SK-N-SH treated with all-trans-retinoic acid at 6 μM for 48 hours (cell line): ENCODE results near the gene ASCC1.
A peak's percentile ranks its signal among the peaks of the same experiment; 100 is the strongest.

ENCODE experiments used
- ATAC-seq: fragments of 200-7000 bp; cut with Tn5 transposase; 3 replicates; pipeline ENCODE4 v1.9.1; 2020; ENCODE audit warnings: mild to moderate bottlenecking, moderate library complexity
- ARNTL ChIP-seq: fragments of 450-650 bp; formaldehyde crosslinking; IDR thresholded peaks from 2 replicates; pipeline ENCODE4 v1.5.0; 2020; ENCODE audit warnings: low read depth, mild to moderate bottlenecking, moderate library complexity, borderline replicate concordance
- CREB5 ChIP-seq: fragments of 250-450 bp; sonication (Bioruptor Pico); IDR thresholded peaks from 2 replicates; pipeline ENCODE4 v1.5.1; 2020; ENCODE audit warnings: low read depth, mild to moderate bottlenecking, moderate library complexity
- CSDC2 ChIP-seq: fragments of 250-450 bp; sonication (Bioruptor Pico); IDR thresholded peaks from 2 replicates; pipeline ENCODE4 v1.5.0; 2020; ENCODE audit warnings: mild to moderate bottlenecking, moderate library complexity
- GLIS3 ChIP-seq: fragments of 250-450 bp; sonication (Bioruptor Pico); IDR thresholded peaks from 2 replicates; pipeline ENCODE4 v1.5.0; 2020; ENCODE audit warnings: mild to moderate bottlenecking, moderate library complexity
- ISL1 ChIP-seq: fragments of 250-450 bp; sonication (Bioruptor Pico); IDR thresholded peaks from 2 replicates; pipeline ENCODE4 v2.1.2; 2022; ENCODE audit warnings: mild to moderate bottlenecking, moderate library complexity
- OSR1 ChIP-seq: fragments of 250-450 bp; sonication (Bioruptor Pico); IDR thresholded peaks from 2 replicates; pipeline ENCODE4 v1.8.0; 2022; ENCODE audit warnings: moderate library complexity, mild to moderate bottlenecking, inconsistent platforms
- PATZ1 ChIP-seq: fragments of 250-450 bp; sonication (Bioruptor Pico); IDR thresholded peaks from 2 replicates; pipeline ENCODE4 v1.8.0; 2020; ENCODE audit warnings: mild to moderate bottlenecking, moderate library complexity, borderline replicate concordance
- POU6F1 ChIP-seq: fragments of 250-450 bp; sonication (Bioruptor Pico); IDR thresholded peaks from 2 replicates; pipeline ENCODE4 v1.8.0; 2021; ENCODE audit warnings: low read depth, mild to moderate bottlenecking, moderate library complexity, borderline replicate concordance
- SNAI2 ChIP-seq: fragments of 250-450 bp; sonication (Bioruptor Pico); IDR thresholded peaks from 2 replicates; pipeline ENCODE4 v1.5.0; 2020; ENCODE audit warnings: mild to moderate bottlenecking, moderate library complexity
- TCF4 ChIP-seq: fragments of 250-450 bp; sonication (Bioruptor Pico); IDR thresholded peaks from 2 replicates; pipeline ENCODE4 v1.8.0; 2021; ENCODE audit warnings: mild to moderate bottlenecking, moderate library complexity, borderline replicate concordance
- TOX ChIP-seq: fragments of 250-450 bp; sonication (Bioruptor Pico); IDR thresholded peaks from 2 replicates; pipeline ENCODE4 v1.8.0; 2021; ENCODE audit warnings: mild to moderate bottlenecking, moderate library complexity, borderline replicate concordance
- TSHZ2 ChIP-seq: fragments of 250-450 bp; sonication (Bioruptor Pico); IDR thresholded peaks from 2 replicates; pipeline ENCODE4 v1.5.0; 2020; ENCODE audit warnings: mild to moderate bottlenecking, moderate library complexity
- ZC3H10 ChIP-seq: fragments of 250-450 bp; sonication (Bioruptor Pico); IDR thresholded peaks from 2 replicates; pipeline ENCODE4 v1.5.1; 2021; ENCODE audit warnings: mild to moderate bottlenecking, moderate library complexity
- ZFP3 ChIP-seq: fragments of 250-450 bp; sonication (Bioruptor Pico); IDR thresholded peaks from 2 replicates; pipeline ENCODE4 v1.5.0; 2020; ENCODE audit warnings: mild to moderate bottlenecking, moderate library complexity
- ZFP30 ChIP-seq: fragments of 450-650 bp; formaldehyde crosslinking; IDR thresholded peaks from 2 replicates; pipeline ENCODE4 v1.5.0; 2022; ENCODE audit warnings: mild to moderate bottlenecking, moderate library complexity
- ZNF565 ChIP-seq: fragments of 450-650 bp; formaldehyde crosslinking; conservative IDR thresholded peaks from 2 replicates; pipeline ENCODE4 v1.5.0; 2020; ENCODE audit warnings: low read depth, mild to moderate bottlenecking, moderate library complexity
- ZNF70 ChIP-seq: fragments of 450-650 bp; formaldehyde crosslinking; IDR thresholded peaks from 2 replicates; pipeline ENCODE4 v1.5.0; 2020; ENCODE audit warnings: mild to moderate bottlenecking, moderate library complexity
- ZNF8 ChIP-seq: fragments of 450-650 bp; formaldehyde crosslinking; IDR thresholded peaks from 2 replicates; pipeline ENCODE4 v1.5.0; 2020; ENCODE audit warnings: mild to moderate bottlenecking, moderate library complexity
- TF ChIP-seq, protein P1 (sequence below): fragments of 250-450 bp; sonication (Bioruptor Pico); IDR thresholded peaks from 2 replicates; pipeline ENCODE4 v1.5.1; 2021; ENCODE audit warnings: mild to moderate bottlenecking, moderate library complexity

The ASCC1 gene

GRCh38 chr10:72175149-72175548, 40.9 kb downstream of the ASCC1 start:
- no peak for TF ChIP-seq ZNF70 (CRISPR knock-in tag)
- TF ChIP-seq CSDC2 (CRISPR knock-in tag) = no peak
- TF ChIP-seq ZFP30 (CRISPR knock-in tag) = no peak
- TF ChIP-seq ISL1 (CRISPR knock-in tag) = peak; percentile 21; the same call in 1 of the 2 replicates
- no peak for TF ChIP-seq GLIS3 (CRISPR knock-in tag)
- TF ChIP-seq TOX (CRISPR knock-in tag) = 0 out of 2 replicates have a peak, but pooled peaks have one; percentile 27
- TF ChIP-seq OSR1 = no peak; the same call in 1 of the 2 replicates
- no peak for TF ChIP-seq TCF4 (CRISPR knock-in tag)
- peak; percentile 67 for TF ChIP-seq SNAI2 (CRISPR knock-in tag)
- TF ChIP-seq ZFP3 = peak; percentile 43; the same call in 1 of the 2 replicates
- peak; percentile 65; the same call in 1 of the 2 replicates for TF ChIP-seq ZC3H10 (CRISPR knock-in tag)
- peak; percentile 64 for ATAC-seq

- peak; percentile 8 for ATAC-seq
- TF ChIP-seq SNAI2 (CRISPR knock-in tag) = peak; percentile 29; the same call in 1 of the 2 replicates
- TF ChIP-seq ZNF70 (CRISPR knock-in tag) = no peak
- peak; percentile 14; the same call in 1 of the 2 replicates for TF ChIP-seq ZFP3
- TF ChIP-seq, all 23 proteins: peak for 2
Measured at GRCh38 chr10:72174297-72174662, 41.8 kb downstream of the ASCC1 start.

- peak; percentile 69 for ATAC-seq
- TF ChIP-seq CSDC2 (CRISPR knock-in tag) = 0 out of 2 replicates have a peak, but pooled peaks have one; percentile 25
- peak; percentile 66; the same call in 1 of the 2 replicates for TF ChIP-seq PATZ1 (CRISPR knock-in tag)
- no peak for TF ChIP-seq ZFP30 (CRISPR knock-in tag)
- TF ChIP-seq POU6F1 (CRISPR knock-in tag) = no peak
- no peak for TF ChIP-seq SNAI2 (CRISPR knock-in tag)
- peak; percentile 85 for TF ChIP-seq CREB5 (CRISPR knock-in tag)
- no peak for TF ChIP-seq ZNF565
- peak; percentile 91 for TF ChIP-seq GLIS3 (CRISPR knock-in tag)
- TF ChIP-seq, protein P1, sequence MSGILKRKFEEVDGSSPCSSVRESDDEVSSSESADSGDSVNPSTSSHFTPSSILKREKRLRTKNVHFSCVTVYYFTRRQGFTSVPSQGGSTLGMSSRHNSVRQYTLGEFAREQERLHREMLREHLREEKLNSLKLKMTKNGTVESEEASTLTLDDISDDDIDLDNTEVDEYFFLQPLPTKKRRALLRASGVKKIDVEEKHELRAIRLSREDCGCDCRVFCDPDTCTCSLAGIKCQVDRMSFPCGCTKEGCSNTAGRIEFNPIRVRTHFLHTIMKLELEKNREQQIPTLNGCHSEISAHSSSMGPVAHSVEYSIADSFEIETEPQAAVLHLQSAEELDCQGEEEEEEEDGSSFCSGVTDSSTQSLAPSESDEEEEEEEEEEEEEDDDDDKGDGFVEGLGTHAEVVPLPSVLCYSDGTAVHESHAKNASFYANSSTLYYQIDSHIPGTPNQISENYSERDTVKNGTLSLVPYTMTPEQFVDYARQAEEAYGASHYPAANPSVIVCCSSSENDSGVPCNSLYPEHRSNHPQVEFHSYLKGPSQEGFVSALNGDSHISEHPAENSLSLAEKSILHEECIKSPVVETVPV (CRISPR knock-in tag) = peak; percentile 75
- no peak for TF ChIP-seq ARNTL (CRISPR knock-in tag)
- peak; percentile 80 for TF ChIP-seq ZC3H10 (CRISPR knock-in tag)
- 0 out of 2 replicates have a peak, but pooled peaks have one; percentile 0 for TF ChIP-seq ZNF8 (CRISPR knock-in tag)
- peak; percentile 100 for TF ChIP-seq ISL1 (CRISPR knock-in tag)
- peak; percentile 34; the same call in 1 of the 2 replicates for TF ChIP-seq TCF4 (CRISPR knock-in tag)
- no peak for TF ChIP-seq ZNF70 (CRISPR knock-in tag)
- peak; percentile 79; the same call in 1 of the 2 replicates for TF ChIP-seq TSHZ2
Measured at GRCh38 chr10:72173619-72174296, 42.3 kb downstream of the ASCC1 start.
